BLaER1 treated with 17β-estradiol and CSF1 and Interleukin-3, amounts not matched to agents 10 nM and 100 nM (cell line): Measurements from ENCODE around the gene NADK.

Source experiments
- H3K27ac ChIP-seq, 11 experiments: shearing (Covaris generic); formaldehyde crosslinking; 2 replicates each; pipeline ENCODE4 v1.8.1; 2022
- H3K27me3 ChIP-seq, 11 experiments: shearing (Covaris generic); formaldehyde crosslinking; 2 replicates each; pipeline ENCODE4 v1.8.1; 2022
- H3K36me3 ChIP-seq, 11 experiments: shearing (Covaris generic); formaldehyde crosslinking; 2 replicates each; pipeline ENCODE4 v1.8.1; 2022
- H3K4me1 ChIP-seq, 10 experiments: shearing (Covaris generic); formaldehyde crosslinking; 2 replicates each; pipeline ENCODE4 v1.8.1; 2022
- H3K4me2 ChIP-seq, 11 experiments: shearing (Covaris generic); formaldehyde crosslinking; 2 replicates each; pipeline ENCODE4 v1.8.1; 2022
- H3K4me3 ChIP-seq, 10 experiments: shearing (Covaris generic); formaldehyde crosslinking; 2 replicates each; pipeline ENCODE4 v1.8.1; 2022
- H3K9ac ChIP-seq, 11 experiments: shearing (Covaris generic); formaldehyde crosslinking; 2 replicates each; pipeline ENCODE4 v1.8.1; 2022
- H3K9me3 ChIP-seq, 11 experiments: shearing (Covaris generic); formaldehyde crosslinking; replicated peaks in 1 of 11; 2 replicates each; pipeline ENCODE4 v1.8.1; 2022
- H4K20me1 ChIP-seq, 11 experiments: shearing (Covaris generic); formaldehyde crosslinking; 2 replicates each; pipeline ENCODE4 v1.8.1; 2022
- Cebpa-rat ChIP-seq, 11 experiments: shearing (Covaris generic); IDR thresholded peaks; 2 replicates each; pipeline ENCODE4 v1.8.1; 2022

Gene NADK

DNA sequence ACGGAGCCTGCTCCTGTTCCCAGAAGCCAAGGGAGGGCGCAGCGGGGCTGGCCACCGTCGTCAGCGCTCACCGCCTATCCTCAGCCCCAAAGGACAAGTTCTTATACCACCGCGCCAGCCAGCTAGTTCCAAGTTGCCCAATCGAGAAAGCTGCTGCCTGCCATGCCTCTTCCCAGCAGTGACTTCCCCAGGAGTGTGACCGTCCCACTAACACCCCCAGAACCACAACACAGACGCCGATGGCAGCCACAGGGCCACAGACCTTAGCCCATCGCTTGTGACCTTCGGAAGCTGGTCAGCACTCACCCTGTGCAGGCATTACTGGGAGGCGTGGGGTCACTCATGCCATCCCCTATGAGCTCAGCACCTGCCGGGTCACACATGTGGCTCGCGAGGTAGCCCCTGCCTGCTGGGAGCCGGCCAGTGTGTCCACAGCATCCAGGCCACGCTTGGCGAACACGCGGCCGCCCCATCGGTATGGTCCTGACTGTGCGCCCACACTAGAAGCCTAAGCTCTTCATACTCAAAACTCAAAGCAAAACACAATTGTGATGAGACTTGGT is 20.1 kb downstream of the NADK start:
- H3K4me1 ChIP-seq = peaks cover 31 to 43% (median 38%) of the 10 kb centered on the region in 10 experiments
- H3K4me3 ChIP-seq = no peak overlapping the region
- peaks cover 60 to 100% (median 91%) of the 10 kb centered on the region in 11 experiments for H4K20me1 ChIP-seq

DNA sequence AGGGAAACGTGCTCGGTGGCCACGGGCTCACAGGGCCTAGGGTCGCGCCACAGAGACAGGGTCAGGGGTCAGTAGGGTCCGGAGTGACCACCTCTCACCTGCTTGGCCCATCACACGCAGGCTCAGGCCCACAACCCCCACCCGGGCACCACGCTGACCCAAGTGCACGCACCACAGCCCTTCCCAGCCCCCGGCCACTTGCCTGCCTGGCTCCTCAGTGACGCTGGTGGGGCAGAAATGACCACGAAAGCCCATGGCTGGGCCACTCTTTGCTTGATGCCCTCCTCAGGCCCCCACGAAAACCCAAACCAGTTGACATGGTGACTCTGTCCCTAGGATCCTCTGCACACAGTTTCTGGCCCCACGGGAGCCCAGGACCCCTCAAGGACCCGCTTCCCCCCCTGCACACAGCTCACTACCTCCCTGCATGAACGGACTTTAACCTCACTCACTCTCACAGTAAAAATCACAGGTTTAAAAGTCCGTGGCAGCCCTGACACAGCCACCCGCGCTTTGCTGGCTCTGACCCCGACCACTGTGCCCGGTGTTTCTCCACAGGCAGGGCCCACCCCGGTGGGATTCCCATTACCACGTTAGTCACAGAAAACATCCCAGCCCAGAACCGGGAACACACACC is 20.7 kb downstream of the NADK start:
- Histone ChIP-seq H3K4me1 (peaks cover 31 to 42% (median 37%) of the 10 kb centered on the region in 10 experiments), H3K4me3 (no peak overlapping the region), H3K4me2 (no peak overlapping the region), H3K27me3 (no peaks in the 10 kb centered on the region), H3K9me3 (no peaks in the 10 kb centered on the region), H4K20me1 (peaks cover 54 to 100% (median 91%) of the 10 kb centered on the region in 11 experiments), H3K36me3 (peaks cover 97 to 100% (median 99%) of the 10 kb centered on the region in 11 experiments), H3K27ac (peak overlapping the region in 6 of 11 experiments; percentile 13 to 63 (median 38); a peak in 6 of 22 replicates), H3K9ac (peak overlapping the region in 3 of 11 experiments; percentile 19 to 41 (median 35); a peak in 1 of 22 replicates)
- TF ChIP-seq Cebpa-rat (IDR thresholded peaks at IDR 0.05) = no peak

More for the DNA sequence above, 20.1 kb downstream of the NADK start:
- H3K27me3 ChIP-seq = no peaks in the 10 kb centered on the region
- H3K9me3 ChIP-seq = no peaks in the 10 kb centered on the region
- H3K9ac ChIP-seq = peak overlapping the region in 5 of 11 experiments; percentile 19 to 41 (median 35); a peak in 3 of 22 replicates
- H3K36me3 ChIP-seq = peaks cover 97 to 100% (median 99%) of the 10 kb centered on the region in 11 experiments
- H3K27ac ChIP-seq = peak overlapping the region in 8 of 11 experiments; percentile 8 to 63 (median 38); a peak in 8 of 22 replicates
- no peak for TF ChIP-seq Cebpa-rat (IDR thresholded peaks at IDR 0.05)
- H3K4me2 ChIP-seq = 0 out of 22 replicates have a peak overlapping the region, but pooled peaks of 1 of the 11 experiments have one; percentile 54

DNA sequence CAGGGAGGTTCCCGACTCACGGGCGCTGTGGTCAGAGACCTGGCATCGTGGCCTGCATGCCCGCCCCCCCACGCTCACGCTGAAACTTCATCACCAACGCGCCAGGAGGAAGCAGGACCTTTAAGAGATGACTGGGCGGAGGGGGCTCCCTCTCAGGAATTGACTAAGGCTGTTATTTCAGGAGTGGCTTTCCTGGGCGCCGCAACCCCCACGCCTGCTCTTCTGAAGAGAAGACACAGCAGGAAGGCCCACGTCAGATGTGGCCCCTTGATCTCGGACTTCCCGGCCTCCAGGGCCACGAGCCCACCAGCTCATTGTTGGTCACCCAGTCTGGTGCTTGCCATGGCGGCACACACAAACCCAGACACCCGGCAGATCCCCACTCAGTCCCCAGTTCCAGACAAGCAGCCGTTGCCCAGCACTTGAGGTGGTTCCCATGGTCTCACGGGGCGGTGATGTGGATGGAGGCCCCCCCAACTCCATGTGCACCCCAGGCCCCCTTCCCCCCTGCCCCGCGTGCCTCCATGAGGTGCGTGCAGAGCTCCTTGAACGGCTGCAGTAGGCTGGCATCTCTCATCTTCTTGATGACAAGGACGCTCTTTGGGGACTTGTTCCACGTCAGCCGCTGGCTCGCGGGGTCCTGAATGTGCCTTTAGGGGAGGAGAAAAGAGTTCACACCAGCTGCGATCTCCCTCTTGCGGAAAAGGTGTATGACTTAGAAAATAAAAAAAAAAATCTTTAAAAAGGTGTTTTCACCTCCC is 21.4 kb downstream of the NADK start:
- Histone ChIP-seq H3K4me1 (peaks cover 31 to 40% (median 34%) of the 10 kb centered on the region in 10 experiments), H3K9me3 (no peaks in the 10 kb centered on the region), H3K27me3 (no peaks in the 10 kb centered on the region), H3K4me3 (no peak overlapping the region), H3K36me3 (peaks cover 96 to 99% (median 98%) of the 10 kb centered on the region in 11 experiments), H3K4me2 (no peak overlapping the region), H4K20me1 (peaks cover 47 to 99% (median 90%) of the 10 kb centered on the region in 11 experiments), H3K27ac (no peak overlapping the region), H3K9ac (no peak overlapping the region)
- TF ChIP-seq Cebpa-rat (IDR thresholded peaks at IDR 0.05) = no peak

DNA sequence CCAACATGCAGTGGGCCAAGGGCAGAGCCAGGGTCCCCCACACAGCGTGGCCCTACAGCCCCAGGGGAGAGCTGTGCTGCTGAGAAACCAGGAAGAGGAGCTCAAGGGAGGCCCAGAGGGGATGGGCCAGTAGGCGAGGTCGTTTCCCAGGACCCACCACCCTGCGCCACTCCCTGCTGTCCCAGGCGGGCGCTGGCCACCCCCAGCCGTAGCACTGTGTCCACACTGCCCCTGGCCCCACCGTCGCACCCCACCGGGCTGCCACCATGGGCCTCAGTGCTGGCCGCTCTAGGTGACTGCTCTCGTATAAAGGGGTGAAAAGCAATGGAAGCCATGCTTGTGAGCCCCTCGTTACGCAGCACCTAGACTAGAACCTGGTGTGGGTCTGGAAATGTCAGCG is 22.4 kb downstream of the NADK start:
- Histone ChIP-seq H3K9me3 (no peaks in the 10 kb centered on the region), H3K27ac (no peak overlapping the region), H3K9ac (no peak overlapping the region), H4K20me1 (peaks cover 37 to 89% (median 80%) of the 10 kb centered on the region in 11 experiments), H3K27me3 (no peaks in the 10 kb centered on the region), H3K4me2 (no peak overlapping the region), H3K4me1 (peaks cover 23 to 30% (median 26%) of the 10 kb centered on the region in 10 experiments), H3K36me3 (peaks cover 86 to 89% (median 88%) of the 10 kb centered on the region in 11 experiments), H3K4me3 (no peak overlapping the region)
- TF ChIP-seq Cebpa-rat (IDR thresholded peaks at IDR 0.05) = no peak

DNA sequence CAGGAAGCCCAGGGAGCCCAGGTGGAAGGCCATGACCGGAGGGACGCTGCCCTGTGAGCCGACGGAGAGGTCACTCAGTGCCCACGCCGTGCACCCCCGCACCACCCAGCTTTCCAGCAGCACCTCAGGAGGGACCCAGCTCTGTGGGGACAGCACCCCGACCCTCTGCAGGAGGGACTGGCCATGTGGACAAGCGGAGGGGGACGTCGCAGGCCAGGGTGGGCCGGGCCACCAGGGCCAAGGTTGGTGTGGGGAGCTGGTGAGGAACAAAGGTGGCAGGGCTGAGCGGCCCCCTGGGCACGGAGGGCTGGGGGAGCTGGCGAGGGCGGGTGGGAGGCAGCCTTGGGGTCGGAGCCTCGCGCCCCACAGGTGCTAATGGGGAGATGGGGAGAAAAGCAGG is 22.8 kb downstream of the NADK start:
- TF ChIP-seq Cebpa-rat (IDR thresholded peaks at IDR 0.05) = no peak
- H3K4me2 ChIP-seq = no peak overlapping the region
- H3K4me1 ChIP-seq = peaks cover 19 to 26% (median 22%) of the 10 kb centered on the region in 10 experiments
- no peak overlapping the region for H3K4me3 ChIP-seq
- no peak overlapping the region for H3K9ac ChIP-seq
- H4K20me1 ChIP-seq = peaks cover 32 to 85% (median 76%) of the 10 kb centered on the region in 11 experiments
- H3K36me3 ChIP-seq = peaks cover 82 to 85% (median 84%) of the 10 kb centered on the region in 11 experiments
- H3K27ac ChIP-seq = no peak overlapping the region
- no peaks in the 10 kb centered on the region for H3K27me3 ChIP-seq
- H3K9me3 ChIP-seq = no peaks in the 10 kb centered on the region

DNA sequence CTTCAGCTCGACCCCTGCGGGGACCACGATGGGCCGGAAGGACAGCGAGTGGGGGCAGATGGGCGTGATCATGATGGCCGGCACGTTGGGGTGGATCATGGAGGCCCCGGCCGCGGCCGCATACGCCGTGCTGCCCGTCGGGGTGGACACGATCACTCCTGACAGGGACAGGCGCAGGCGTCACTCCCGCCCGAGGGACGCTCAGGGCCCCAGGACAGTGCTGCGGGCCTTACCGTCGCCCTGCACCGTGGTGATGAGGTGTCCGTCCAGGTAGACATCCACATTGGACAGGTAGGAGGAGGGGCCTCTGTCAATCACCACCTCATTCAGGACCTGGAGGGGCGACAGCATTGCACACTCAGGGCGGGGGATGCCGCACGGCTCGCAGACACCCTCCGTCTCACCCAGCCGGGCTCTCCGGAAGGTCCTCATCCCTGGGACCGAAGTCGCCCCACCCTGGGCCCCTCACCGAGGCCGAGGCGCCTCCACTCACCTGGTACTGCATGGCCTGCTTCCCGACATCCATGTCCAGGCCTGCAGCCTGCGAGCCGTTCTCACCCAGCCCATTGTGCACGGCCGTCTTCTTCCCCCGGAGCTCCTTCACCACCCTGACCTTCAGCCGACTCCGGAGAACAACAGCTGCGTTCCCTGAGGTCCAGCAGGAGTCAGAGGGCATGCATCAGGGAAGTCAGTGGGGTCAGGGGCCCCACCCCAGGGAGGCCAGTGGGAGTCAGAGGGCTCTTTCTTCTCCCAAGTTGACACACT is 24.0 kb downstream of the NADK start:
- H3K27me3 ChIP-seq = no peaks in the 10 kb centered on the region
- H3K9ac ChIP-seq = no peak overlapping the region
- H4K20me1 ChIP-seq = peaks cover 21 to 73% (median 64%) of the 10 kb centered on the region in 11 experiments
- H3K4me2 ChIP-seq = no peak overlapping the region
- TF ChIP-seq Cebpa-rat (IDR thresholded peaks at IDR 0.05) = no peak
- H3K4me3 ChIP-seq = no peak overlapping the region
- H3K4me1 ChIP-seq = peaks cover 7 to 16% (median 11%) of the 10 kb centered on the region in 10 experiments
- H3K9me3 ChIP-seq = no peaks in the 10 kb centered on the region
- peaks cover 70 to 73% (median 72%) of the 10 kb centered on the region in 11 experiments for H3K36me3 ChIP-seq
- H3K27ac ChIP-seq = no peak overlapping the region

DNA sequence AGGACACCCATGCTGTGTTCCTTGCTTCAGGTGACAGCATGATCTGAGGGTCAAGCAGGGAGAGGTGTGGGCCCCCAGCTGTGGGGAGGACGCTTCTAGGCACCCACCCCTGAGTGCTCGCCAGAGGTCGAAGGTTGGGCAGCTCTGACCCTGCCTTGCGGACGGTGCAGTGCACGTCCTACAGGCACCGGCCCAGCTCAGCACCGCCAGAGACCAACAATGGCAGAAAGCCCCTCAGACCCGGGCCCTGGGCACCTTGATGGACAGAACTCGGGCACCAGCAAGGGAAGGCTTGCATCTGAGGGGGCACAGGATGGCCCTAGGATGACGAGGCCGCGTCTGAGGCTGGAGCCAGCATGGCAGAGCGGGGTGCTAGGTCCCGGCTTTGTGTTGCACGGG is 24.7 kb downstream of the NADK start:
- Histone ChIP-seq H3K36me3 (peaks cover 64 to 67% (median 65%) of the 10 kb centered on the region in 11 experiments), H4K20me1 (peaks cover 14 to 67% (median 57%) of the 10 kb centered on the region in 11 experiments), H3K27ac (no peak overlapping the region), H3K4me2 (no peak overlapping the region), H3K9ac (no peak overlapping the region), H3K4me1 (peaks cover 7 to 16% (median 11%) of the 10 kb centered on the region in 10 experiments), H3K4me3 (no peak overlapping the region), H3K27me3 (no peaks in the 10 kb centered on the region), H3K9me3 (no peaks in the 10 kb centered on the region)
- TF ChIP-seq Cebpa-rat (IDR thresholded peaks at IDR 0.05) = no peak
